ENCODE data around the gene CYB5R3.

Gene CYB5R3

GRCh38 chr22:42649246-42650099 lies at the start of gene CYB5R3:
Gene CYB5R3, minus strand, starts transcription at chr22:42649392. Its CDS starts 77 bp downstream, at chr22:42649315.
- peak; percentile 56 for DNase-seq (ENCODE audit: low spot score)

GRCh38 chr22:42697542-42698013 lies 48.4 kb upstream of the CYB5R3 start:
- no peak for DNase-seq (ENCODE audit: low spot score)

- no peak for DNase-seq (ENCODE audit: low spot score)
Measured at GRCh38 chr22:42696331-42696967, 47.3 kb upstream of the CYB5R3 start.

GRCh38 chr22:42695294-42695693 lies 46.1 kb upstream of the CYB5R3 start:
- DNase-seq (ENCODE audit: low spot score): no peak

GRCh38 chr22:42693763-42694683 lies 44.8 kb upstream of the CYB5R3 start:
- no peak for DNase-seq (ENCODE audit: low spot score)

GRCh38 chr22:42693055-42693762 lies 44.0 kb upstream of the CYB5R3 start:
- no peak for DNase-seq (ENCODE audit: low spot score)

GRCh38 chr22:42692239-42693054 lies 43.3 kb upstream of the CYB5R3 start:
- DNase-seq (ENCODE audit: low spot score): no peak

GRCh38 chr22:42691440-42691839 lies 42.2 kb upstream of the CYB5R3 start:
- DNase-seq (ENCODE audit: low spot score): no peak

GRCh38 chr22:42688241-42689211 lies 39.3 kb upstream of the CYB5R3 start:
- DNase-seq (ENCODE audit: low spot score): peak; percentile 9

- no peak for DNase-seq (ENCODE audit: low spot score)
Measured at GRCh38 chr22:42686756-42687491, 37.7 kb upstream of the CYB5R3 start.

- DNase-seq (ENCODE audit: low spot score): no peak
Measured at GRCh38 chr22:42685941-42686653, 36.9 kb upstream of the CYB5R3 start.

GRCh38 chr22:42684462-42685195 lies 35.4 kb upstream of the CYB5R3 start:
- no peak for DNase-seq (ENCODE audit: low spot score)

- DNase-seq (ENCODE audit: low spot score): peak; percentile 26
Measured at GRCh38 chr22:42683578-42684283, 34.5 kb upstream of the CYB5R3 start.

GRCh38 chr22:42682113-42682851 lies 33.1 kb upstream of the CYB5R3 start:
- DNase-seq (ENCODE audit: low spot score): no peak

- DNase-seq (ENCODE audit: low spot score): no peak
Measured at GRCh38 chr22:42680648-42681047, 31.5 kb upstream of the CYB5R3 start.

GRCh38 chr22:42679691-42680090 lies 30.5 kb upstream of the CYB5R3 start:
- no peak for DNase-seq (ENCODE audit: low spot score)
